ENCODE data around the gene TMEM250. TPM values are rescaled to one million over a fixed set of nuclear protein-coding genes. Genes with fewer than 3 reads are reported as not detected.

TMEM250 gene
- total RNA-seq, result 37.8 and 47.4 TPM in 2 replicates

GRCh38 chr9:136118320-136119060 is at the start of gene TMEM250:
Gene TMEM250 (minus strand): TSS chr9:136118875. CDS start chr9:136116900, 1,975 bp downstream.

GRCh38 chr9:136095070-136096058 is 23.3 kb downstream of the TMEM250 start, which contains the start of gene NACC2:
Gene NACC2 (minus strand): TSS chr9:136095289. CDS start chr9:136050521, 44,768 bp downstream.

Other genes with a start within 250 kb of the TMEM250 start
- 28.9 and 32.6 TPM in 2 replicates for gene CAMSAP1, start 211.3 kb downstream of the TMEM250 start, total RNA-seq
- gene UBAC1, start 157.5 kb downstream of the TMEM250 start, total RNA-seq, result 32.8 and 32.9 TPM in 2 replicates
- gene NACC2, start 23.6 kb downstream of the TMEM250 start, total RNA-seq, result 28.7 and 30.8 TPM in 2 replicates
- not detected in 2 replicates for gene LHX3, start 86.3 kb upstream of the TMEM250 start, total RNA-seq
- gene QSOX2, start 126.9 kb upstream of the TMEM250 start, total RNA-seq, result 14.4 and 23.5 TPM in 2 replicates
- gene CCDC187, start 185.2 kb upstream of the TMEM250 start, total RNA-seq, result not detected in 2 replicates
- gene GPSM1, start 208.7 kb upstream of the TMEM250 start, total RNA-seq, result 22.3 and 29.4 TPM in 2 replicates
- gene DNLZ, start 244.9 kb upstream of the TMEM250 start, total RNA-seq, result 6.3 and 7.8 TPM in 2 replicates